ENCODE measurements around the gene SETX.

SETX gene

DNA sequence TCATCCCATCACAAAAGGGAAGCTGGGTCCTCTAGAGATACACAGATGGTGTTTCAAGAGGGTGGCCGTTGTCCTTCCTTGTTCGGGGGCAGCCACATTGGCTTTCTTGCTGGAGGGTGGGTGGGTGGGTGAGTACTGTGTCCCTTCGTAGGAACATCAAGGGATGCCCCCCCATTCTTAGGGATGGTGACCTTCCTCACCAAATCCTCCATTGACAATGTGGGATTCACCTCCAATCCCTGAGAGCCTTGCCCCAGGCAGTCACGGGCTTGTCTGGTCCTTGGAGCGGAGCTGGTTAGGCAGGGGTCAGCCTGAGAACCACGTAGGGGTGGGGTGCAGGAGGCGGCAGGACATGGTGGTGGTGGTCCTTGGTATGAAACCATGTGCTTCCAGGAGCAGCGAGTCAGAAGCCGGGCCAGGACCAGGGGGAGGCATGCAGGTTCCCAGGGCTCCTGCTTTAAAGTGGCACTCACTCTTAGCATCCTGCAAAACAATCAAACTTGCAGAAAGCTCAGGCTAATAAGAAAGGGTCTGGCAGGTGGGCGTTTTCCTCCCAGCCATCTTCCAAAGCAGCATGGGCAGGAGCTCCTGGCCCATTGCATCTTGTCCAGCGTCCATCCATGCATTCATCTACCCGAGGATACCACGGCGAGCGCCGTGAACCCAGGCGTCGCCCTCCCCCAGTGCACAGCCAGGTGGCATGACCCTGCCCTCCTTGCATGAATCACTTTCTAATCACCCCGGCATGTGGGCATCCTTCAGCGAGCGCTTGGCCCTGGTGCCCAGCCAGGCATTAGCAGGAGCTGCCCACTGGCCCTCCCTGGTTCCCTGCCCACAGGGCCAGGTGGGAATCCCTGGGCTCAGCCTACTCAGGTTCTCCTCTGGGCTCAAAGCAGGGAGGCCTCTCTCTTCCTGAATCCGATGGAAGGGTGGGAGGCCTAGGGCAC lies 116.5 kb downstream of the SETX start:
- no peak for DNase-seq

DNA sequence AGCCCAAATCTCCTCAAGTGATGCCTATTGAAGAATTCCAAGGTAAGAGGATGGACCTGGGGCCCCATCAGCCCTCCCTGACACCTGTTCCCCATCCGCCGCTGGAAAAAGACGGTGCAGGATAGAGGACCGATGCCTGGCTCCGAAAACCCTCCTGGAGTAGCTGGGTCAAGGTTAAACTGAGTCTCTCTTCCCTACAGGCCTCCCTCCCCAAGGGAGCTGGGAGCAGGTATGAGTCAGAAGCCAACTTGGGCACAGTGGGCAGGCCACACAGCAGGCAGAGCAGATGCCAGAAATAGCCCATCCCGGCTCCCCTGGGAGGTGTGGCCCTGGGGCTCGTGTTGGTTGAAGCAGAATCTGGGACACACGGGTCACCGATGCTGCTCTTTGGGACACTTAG lies 117.3 kb downstream of the SETX start:
- DNase-seq, result no peak

DNA sequence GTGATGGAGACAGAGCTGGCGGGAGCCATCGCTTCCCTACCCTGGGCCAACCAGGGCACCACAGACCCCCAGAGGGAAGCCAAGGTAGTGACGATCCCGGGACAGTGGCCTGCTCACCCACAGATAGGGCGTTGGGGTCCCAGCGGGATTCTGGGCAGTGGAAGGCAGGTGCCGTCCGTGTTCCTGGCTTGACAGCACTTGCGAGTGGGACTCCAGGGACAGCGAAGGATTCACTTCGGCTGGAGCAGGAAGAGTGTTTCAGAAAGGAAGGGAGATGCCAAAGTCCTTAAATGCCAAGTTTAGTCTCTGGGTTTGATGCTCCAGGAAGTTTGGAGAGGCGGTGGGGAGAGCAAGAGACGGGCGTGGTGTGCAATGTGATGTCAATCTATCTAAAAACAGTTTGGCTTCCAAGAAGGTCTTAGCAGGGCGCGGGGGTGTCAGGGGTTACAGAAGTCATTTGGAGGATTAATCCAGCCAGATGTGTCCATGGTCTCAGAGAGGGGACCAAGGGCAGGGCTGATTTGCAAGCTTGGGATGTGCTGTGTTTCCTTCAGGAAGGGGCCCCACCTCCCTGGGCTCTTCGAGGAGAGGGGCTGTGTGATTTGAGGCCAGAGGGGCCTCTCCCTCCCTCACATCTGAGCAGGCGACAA lies 118.0 kb downstream of the SETX start:
- DNase-seq, result no peak

- peak; percentile 49 for DNase-seq
Measured at GRCh38 chr9:132235894-132236661, 118.7 kb downstream of the SETX start.

DNA sequence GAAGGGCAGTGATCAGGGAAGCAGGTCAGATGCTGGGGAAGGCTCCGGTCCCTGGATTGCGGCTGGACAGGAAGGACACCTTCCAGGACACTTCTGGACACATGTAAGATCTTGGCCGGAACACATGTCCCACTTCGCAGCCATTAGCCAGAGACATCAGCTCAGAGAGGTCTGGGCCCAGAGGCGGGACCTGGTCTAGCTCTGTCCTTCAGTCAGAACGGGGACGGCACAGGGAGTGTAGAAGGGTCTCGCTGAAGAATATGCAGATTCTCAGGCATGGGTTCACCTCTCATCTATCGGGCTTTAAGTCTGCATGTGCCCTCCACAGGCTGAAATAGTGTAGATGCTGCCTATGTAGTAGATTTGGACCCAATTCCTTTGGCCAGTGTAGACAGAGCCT lies 119.7 kb downstream of the SETX start:
- no peak for DNase-seq

- DNase-seq, result no peak
Measured at GRCh38 chr9:132234535-132234934, 120.3 kb downstream of the SETX start.

DNA sequence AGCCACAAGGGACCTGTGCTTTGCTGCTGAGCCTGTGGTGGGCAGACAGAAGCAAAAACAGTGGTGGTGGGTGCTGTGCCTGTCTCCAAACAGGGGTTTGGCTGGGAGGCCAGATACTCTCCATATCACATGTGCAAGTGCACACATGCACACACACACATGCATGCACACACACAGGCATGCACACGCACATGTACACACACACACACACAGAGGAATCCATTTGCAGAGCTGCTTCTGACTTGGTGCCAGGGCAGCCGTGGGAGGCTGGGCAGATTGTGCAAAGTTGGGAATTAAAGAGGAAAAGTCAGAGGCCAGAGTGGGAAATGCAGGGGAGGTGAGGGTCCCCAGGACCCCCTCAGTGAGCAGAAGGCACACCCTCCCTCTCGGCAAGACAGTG lies 121.6 kb downstream of the SETX start:
- no peak for DNase-seq

DNA sequence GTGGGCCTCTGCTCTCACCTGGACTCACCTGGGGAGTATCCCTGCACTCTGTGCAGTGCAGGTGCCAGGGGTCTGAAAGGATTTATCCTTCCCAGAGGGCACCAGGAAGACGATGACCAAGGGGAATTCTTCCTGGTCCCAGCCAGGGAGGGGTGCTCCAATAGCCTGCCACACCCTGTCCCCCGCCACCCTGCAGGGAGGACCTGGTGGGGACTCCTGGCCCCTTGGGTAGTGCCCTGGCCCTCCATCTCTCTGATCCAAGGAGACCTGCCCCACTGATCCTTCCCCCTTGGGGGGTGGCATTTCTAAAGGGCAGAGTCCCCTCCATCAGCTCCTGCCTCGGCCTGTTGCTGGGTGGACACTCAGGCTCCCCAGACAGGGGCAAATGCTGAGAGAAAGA lies 122.3 kb downstream of the SETX start:
- DNase-seq, result no peak

DNA sequence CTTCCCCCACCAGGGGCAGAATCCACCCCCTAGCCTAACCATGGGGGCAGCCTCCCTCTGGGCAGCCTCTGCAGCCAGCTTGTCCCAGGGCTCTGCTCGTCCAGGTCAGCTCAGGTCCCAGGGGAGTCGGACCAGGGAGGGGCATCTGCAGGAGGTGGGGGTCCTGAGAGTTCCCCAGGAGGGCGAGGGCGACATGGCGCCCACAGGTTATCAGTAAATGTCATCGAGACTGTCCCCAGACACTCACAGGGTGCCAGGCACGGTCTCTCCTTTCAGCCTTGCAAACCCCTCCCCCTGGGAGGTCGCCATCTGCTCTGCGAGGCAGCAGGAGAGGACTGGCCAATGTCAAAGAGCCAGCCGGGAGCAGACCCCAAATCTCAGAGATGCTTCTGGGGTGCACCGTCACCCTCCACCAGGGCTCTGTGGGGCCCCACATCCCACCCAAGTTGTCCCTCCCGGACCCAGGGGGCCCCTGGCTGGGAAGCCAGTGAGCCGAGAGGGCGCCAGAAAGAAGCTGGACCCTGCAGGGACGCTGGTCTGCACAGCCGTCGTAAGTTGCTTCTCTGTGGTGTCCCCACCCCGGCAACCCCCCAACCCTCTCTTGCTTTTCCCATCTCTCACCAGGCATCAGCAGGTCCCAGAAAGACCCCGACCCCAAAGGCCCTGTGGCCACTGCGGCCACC lies 123.6 kb downstream of the SETX start:
- DNase-seq, result no peak

DNA sequence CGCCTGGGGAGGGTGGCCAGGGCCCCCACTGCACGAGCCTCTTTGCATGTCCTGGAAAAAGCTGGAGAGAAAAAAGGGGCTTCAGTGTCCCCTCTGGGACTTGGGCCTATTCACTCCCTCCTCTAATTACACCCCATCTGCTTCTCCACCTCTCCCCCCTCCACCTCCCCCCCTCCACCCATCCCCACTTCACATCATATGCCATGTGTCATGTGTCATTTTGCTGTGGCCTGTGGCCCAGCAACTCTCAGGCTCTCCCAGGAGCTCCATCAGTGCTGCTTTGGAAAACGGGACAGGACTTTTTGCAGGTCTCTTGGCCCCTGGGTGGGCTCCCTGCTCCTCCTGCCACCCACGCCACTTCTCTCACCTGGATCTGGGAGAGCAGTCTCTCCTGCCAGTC lies 124.2 kb downstream of the SETX start:
- DNase-seq, result no peak

- no peak for DNase-seq
Measured at GRCh38 chr9:132228062-132228461, 126.7 kb downstream of the SETX start.

DNA sequence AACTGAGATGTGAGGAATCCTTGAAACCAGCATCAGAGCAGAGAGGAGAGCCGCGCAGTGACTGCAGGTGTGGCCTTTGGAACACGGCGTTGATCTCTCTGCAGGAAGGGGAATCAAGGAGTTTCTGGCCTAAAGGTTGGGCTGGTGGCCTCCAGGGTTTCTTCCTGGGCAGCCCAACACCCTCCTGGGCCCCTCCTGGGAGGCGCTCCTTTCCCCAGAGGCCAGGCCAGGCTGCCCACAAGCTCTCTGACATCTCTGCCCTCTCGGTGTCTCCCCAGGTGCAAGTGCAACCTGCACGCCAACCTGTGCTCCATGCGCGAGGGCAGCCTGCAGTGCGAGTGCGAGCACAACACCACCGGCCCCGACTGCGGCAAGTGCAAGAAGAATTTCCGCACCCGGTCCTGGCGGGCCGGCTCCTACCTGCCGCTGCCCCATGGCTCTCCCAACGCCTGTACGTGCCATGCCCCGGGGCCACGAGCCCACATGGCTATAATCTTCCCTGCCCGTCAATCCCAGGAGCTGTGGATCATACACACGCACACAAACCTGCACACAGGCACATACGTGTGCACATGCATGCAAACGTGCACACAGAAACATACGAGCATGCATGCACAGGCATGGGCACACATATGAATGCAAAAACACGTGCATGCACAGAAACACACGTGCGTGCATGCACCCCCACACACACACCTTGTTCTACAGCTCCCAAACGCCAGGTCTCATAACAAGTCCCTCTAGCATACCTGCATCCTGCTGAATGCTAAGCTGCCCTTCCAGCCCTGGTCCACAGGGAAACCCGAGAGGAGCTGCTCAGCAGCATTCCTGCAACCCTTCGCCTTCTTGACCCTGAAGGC lies 128.0 kb downstream of the SETX start:
- no peak for DNase-seq

- no peak for DNase-seq
Measured at GRCh38 chr9:132224645-132225044, 130.1 kb downstream of the SETX start.

DNA sequence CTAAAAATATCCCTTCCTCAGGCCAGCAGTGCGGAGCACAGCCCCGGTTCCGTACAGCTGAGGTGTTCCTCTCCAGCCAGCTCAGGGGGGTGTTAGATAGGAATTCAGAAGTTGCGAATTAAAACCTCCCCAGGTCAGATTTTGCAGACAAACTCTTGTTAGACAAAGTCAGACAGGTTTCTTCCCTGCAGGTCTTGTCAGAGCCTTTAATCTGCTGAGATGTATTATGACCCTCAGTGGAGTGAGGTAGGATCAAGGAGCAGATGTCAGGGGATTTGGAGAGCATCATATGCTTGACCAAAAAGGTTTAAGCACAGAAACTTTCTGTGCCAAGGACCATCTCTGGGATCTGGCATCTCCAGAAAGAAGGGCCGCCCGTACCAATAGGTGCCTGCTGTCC lies 132.8 kb downstream of the SETX start:
- DNase-seq, result no peak

- no peak for DNase-seq
Measured at GRCh38 chr9:132218208-132218607, 136.6 kb downstream of the SETX start.

GRCh38 chr9:132216861-132217619 lies 137.7 kb downstream of the SETX start:
- DNase-seq, result no peak

DNA sequence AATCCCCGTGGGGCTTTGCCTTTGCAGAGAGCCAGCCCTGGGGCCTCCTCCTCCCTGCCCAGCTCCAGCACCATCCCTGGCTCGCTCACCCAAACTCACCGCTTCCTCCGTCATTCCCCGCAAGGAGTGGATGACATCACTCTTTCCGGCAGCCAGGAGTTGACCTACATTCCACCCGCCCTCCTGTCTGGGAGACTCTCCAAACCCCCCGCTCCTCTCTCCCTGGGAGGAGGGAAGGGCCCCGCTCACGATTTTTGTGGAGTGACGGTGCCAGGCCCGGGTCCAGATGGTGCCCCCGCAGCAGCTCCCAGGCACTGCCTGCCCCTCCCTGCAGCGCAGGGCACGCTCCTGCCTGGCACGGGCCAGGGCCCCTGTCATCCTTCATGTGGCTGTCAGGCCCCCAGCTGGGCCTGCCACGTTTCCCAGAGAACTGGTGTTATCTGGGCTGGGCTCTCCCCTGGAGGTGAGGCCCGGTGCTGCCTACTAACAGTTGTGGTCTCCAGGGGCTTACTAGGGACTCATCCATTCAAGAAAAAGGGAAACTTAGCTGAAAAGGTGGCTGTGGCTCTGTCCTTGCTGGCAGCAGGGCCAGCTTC lies 140.7 kb downstream of the SETX start:
- no peak for DNase-seq

DNA sequence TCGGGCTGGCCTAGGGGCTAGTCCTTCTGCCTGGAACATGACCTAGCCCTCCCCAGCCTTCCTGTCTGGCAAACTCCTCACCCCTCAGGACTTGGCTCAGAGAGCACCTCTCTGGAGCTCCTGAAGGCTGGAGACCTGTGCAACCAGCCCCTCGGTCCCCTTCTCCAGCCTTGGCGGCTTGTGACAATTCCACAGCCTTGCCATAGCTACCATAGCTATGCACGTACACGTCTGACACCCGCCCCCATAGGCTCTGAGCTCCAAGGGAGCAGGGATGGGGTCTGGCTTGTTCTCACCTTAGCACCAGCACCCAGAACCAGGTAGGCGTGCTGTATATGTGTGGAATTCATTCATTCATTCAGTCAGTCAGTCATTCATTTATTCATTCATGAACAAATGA lies 143.2 kb downstream of the SETX start:
- DNase-seq, result no peak

Data from NCI-H2081 treated with DMSO at 0.1 percent for 48 hours (cell line).